ENCODE results near the gene OGFOD1. TPM values are rescaled to one million over a fixed set of nuclear protein-coding genes. Genes with fewer than 3 reads are reported as not detected.

OGFOD1 gene
- total RNA-seq, 2 donors from 2014 or later = 6.6 to 15.6 TPM

GRCh38 chr16:56463153-56463552, 11.8 kb downstream of the OGFOD1 start:
- DNase-seq (no peak), ATAC-seq (no peak)
- Histone ChIP-seq H3K27me3 (no peaks in the 10 kb centered on the region), H3K4me3 (no peak overlapping the region), H3K4me1 (no peaks in the 10 kb centered on the region), H3K9me3 (no peaks in the 10 kb centered on the region), H3K36me3 (replicated peaks in 1 of 2; ENCODE audit: insufficient read depth in 1 of 2, low read depth in 2 of 2) (peaks cover 0 to 9% of the 10 kb centered on the region in 2 donors), H3K27ac (no peak overlapping the region)
- WGBS, 2 donors = 93 to 99% methylated on average over 6 of the region's 6 CpGs
- TF ChIP-seq, protein P1, sequence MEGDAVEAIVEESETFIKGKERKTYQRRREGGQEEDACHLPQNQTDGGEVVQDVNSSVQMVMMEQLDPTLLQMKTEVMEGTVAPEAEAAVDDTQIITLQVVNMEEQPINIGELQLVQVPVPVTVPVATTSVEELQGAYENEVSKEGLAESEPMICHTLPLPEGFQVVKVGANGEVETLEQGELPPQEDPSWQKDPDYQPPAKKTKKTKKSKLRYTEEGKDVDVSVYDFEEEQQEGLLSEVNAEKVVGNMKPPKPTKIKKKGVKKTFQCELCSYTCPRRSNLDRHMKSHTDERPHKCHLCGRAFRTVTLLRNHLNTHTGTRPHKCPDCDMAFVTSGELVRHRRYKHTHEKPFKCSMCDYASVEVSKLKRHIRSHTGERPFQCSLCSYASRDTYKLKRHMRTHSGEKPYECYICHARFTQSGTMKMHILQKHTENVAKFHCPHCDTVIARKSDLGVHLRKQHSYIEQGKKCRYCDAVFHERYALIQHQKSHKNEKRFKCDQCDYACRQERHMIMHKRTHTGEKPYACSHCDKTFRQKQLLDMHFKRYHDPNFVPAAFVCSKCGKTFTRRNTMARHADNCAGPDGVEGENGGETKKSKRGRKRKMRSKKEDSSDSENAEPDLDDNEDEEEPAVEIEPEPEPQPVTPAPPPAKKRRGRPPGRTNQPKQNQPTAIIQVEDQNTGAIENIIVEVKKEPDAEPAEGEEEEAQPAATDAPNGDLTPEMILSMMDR (IDR thresholded peaks at IDR 0.05) = no peak
- TF ChIP-seq POLR2A (IDR thresholded peaks at IDR 0.05) = no peak
- intact Hi-C loops (cut with DNase I) = no loop called here

GRCh38 chr16:56466344-56466743, 15.0 kb downstream of the OGFOD1 start:
- no peaks in the 10 kb centered on the region for H3K27me3 ChIP-seq
- no peak for ATAC-seq
- intact Hi-C loops (cut with DNase I) = no loop called here
- TF ChIP-seq, protein P1 (IDR thresholded peaks at IDR 0.05) = no peak
- no peak for TF ChIP-seq POLR2A (IDR thresholded peaks at IDR 0.05)
- no peak overlapping the region for H3K27ac ChIP-seq
- DNase-seq = no peak
- H3K4me1 ChIP-seq = no peaks in the 10 kb centered on the region
- WGBS, 2 donors = 96% methylated on average over 2 of the region's 2 CpGs
- no peaks in the 10 kb centered on the region for H3K9me3 ChIP-seq
- peaks cover 0 to 16% of the 10 kb centered on the region in 2 donors for H3K36me3 ChIP-seq (replicated peaks in 1 of 2; ENCODE audit: insufficient read depth in 1 of 2, low read depth in 2 of 2)
- H3K4me3 ChIP-seq = no peak overlapping the region

GRCh38 chr16:56468800-56469199, 17.4 kb downstream of the OGFOD1 start:
- Histone ChIP-seq H3K4me1 (no peaks in the 10 kb centered on the region), H3K36me3 (replicated peaks in 1 of 2; ENCODE audit: insufficient read depth in 1 of 2, low read depth in 2 of 2) (peaks cover 0 to 26% of the 10 kb centered on the region in 2 donors), H3K4me3 (no peak overlapping the region), H3K27me3 (no peaks in the 10 kb centered on the region), H3K9me3 (no peaks in the 10 kb centered on the region), H3K27ac (no peak overlapping the region)
- DNase-seq = no peak
- intact Hi-C loops (cut with DNase I) = no loop called here
- no peak for TF ChIP-seq POLR2A (IDR thresholded peaks at IDR 0.05)
- TF ChIP-seq, protein P1 (IDR thresholded peaks at IDR 0.05) = no peak
- ATAC-seq = no peak

DNA sequence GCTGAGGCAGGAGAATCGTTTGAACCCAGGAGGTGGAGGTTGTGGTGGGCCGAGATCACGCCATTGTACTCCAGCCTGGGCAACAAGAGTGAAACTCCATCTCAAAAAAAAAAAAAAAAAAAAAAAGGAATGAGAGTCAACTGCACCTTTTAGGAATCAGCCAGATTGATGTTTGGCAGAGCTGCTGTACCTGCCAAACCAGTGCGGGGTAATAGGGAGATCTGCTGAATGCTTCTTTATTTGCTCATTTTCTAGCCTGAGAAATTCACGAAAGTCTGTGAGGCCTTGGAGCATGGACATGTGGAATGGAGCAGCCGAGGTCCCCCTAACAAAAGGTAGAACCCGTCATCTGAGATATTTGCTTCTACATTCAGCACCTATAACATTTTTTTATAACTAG, 18.4 kb downstream of the OGFOD1 start:
- H3K27me3 ChIP-seq = no peaks in the 10 kb centered on the region
- peaks cover 0 to 25% of the 10 kb centered on the region in 2 donors for H3K36me3 ChIP-seq (replicated peaks in 1 of 2; ENCODE audit: insufficient read depth in 1 of 2, low read depth in 2 of 2)
- TF ChIP-seq POLR2A (IDR thresholded peaks at IDR 0.05) = no peak
- TF ChIP-seq, protein P1 (IDR thresholded peaks at IDR 0.05) = no peak
- intact Hi-C loops (cut with DNase I) = no loop called here
- no peak overlapping the region for H3K27ac ChIP-seq
- no peak for ATAC-seq
- 90 to 94% methylated on average over 7 of the region's 7 CpGs for WGBS, 2 donors
- H3K4me1 ChIP-seq = no peaks in the 10 kb centered on the region
- no peaks in the 10 kb centered on the region for H3K9me3 ChIP-seq
- no peak overlapping the region for H3K4me3 ChIP-seq
- no peak for DNase-seq

DNA sequence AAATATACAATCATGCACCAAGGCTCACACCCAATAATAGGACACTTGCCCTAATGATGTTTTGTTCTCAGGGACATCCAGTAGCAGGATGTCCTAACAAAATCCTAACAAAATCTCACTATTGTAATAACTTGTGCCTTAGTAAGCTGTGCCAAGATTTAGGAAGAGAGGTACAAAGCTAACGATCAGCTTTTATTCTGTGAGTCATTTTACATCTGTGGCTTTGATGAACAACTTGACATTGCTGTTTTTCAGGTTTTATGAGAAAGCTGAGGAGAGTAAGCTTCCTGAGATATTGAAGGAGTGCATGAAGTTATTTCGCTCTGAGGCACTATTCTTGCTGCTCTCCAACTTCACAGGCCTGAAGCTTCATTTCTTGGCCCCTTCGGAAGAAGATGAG, 18.9 kb downstream of the OGFOD1 start:
- Histone ChIP-seq H3K27me3 (no peaks in the 10 kb centered on the region), H3K4me1 (no peaks in the 10 kb centered on the region), H3K4me3 (no peak overlapping the region), H3K27ac (no peak overlapping the region), H3K9me3 (no peaks in the 10 kb centered on the region), H3K36me3 (replicated peaks in 1 of 2; ENCODE audit: insufficient read depth in 1 of 2, low read depth in 2 of 2) (peaks cover 0 to 25% of the 10 kb centered on the region in 2 donors)
- no peak for ATAC-seq
- DNase-seq = no peak
- intact Hi-C loops (cut with DNase I) = no loop called here
- 80 to 85% methylated on average over 3 of the region's 3 CpGs for WGBS, 2 donors
- no peak for TF ChIP-seq POLR2A (IDR thresholded peaks at IDR 0.05)
- TF ChIP-seq, protein P1 (IDR thresholded peaks at IDR 0.05) = no peak

Data from body of pancreas (tissue), 4 donors.